Motor neuron (in vitro differentiated cells): ENCODE results near the gene IDH1. TPM values are rescaled to one million over a fixed set of nuclear protein-coding genes. Genes with fewer than 3 reads are reported as not detected.

Source experiments
- ATAC-seq, 8 experiments: fragments of 200-7000 bp; cut with Tn5 transposase; replicated peaks in 6 of 8; 2 replicates each; pipeline ENCODE4 v1.8.0; 2021; ENCODE audit warnings: mild to moderate bottlenecking in 8 of 8, moderate library complexity in 8 of 8
- H3K27ac ChIP-seq, 2 donors: fragments of 250-450 bp; sonication (Bioruptor Pico); 2 replicates each; pipeline ENCODE4 v1.9.0; 2021; ENCODE audit warnings: antibody characterized with exemption in 2 of 2, mild to moderate bottlenecking in 2 of 2, moderate library complexity in 1 of 2
- H3K4me1 ChIP-seq, 2 donors: fragments of 250-450 bp; sonication (Bioruptor Pico); replicated peaks in 1 of 2; 2 replicates each; pipeline ENCODE4 v1.6.1; 2021; ENCODE audit warnings: antibody characterized with exemption in 2 of 2, mild to moderate bottlenecking in 2 of 2, moderate library complexity in 1 of 2
- H3K4me3 ChIP-seq, 5 donors: fragments of 250-450 bp; sonication (Bioruptor Pico); 2 replicates each; pipeline ENCODE4 v1.9.0; 2021; ENCODE audit warnings: antibody characterized with exemption in 5 of 5, mild to moderate bottlenecking in 5 of 5, moderate library complexity in 4 of 5
- WGBS, 10 experiments: fragments of 450-650 bp; shearing (Covaris generic); methylation state at CpG; one replicate each; pipeline ENCODE4 v1.0.0; 2022; 5-methylcytosine and 5-hydroxymethylcytosine counted together
- in situ Hi-C, 9 experiments: fragments of 400-800 bp; cut with MboI; loops; one replicate each; pipeline ENCODE4 v1.15.0; 2021; ENCODE audit warnings: low sequenced_read_pairs in 9 of 9, low pct_unique_long_range_greater_than_20kb in 2 of 9; ENCODE audit not compliant: unreplicated experiment in 9 of 9
- total RNA-seq, 8 experiments: library from RNA; unstranded; fragments of 300-600 nt; gene quantifications; 2 replicates each; pipeline versions ENCODE4 v1.2.3 to v1.2.4, GENCODE V29; 2022

Gene IDH1
- total RNA-seq = 100 to 1,000 TPM in 7 of 8 experiments, 10 to 100 TPM in 1; 82.9 to 915 (median 210) TPM

- WGBS, 10 experiments = 0 to 4% (median 0%) methylated on average over 3 to 8 of the region's 48 CpGs; no CpG with 5 or more reads in 4 of the 10 experiments
These were observed at the start of gene IDH1 for GRCh38 chr2:208254871-208255556. IDH1 (minus strand) TSS chr2:208255071; CDS start chr2:208251551, 3,520 bp downstream.

DNA sequence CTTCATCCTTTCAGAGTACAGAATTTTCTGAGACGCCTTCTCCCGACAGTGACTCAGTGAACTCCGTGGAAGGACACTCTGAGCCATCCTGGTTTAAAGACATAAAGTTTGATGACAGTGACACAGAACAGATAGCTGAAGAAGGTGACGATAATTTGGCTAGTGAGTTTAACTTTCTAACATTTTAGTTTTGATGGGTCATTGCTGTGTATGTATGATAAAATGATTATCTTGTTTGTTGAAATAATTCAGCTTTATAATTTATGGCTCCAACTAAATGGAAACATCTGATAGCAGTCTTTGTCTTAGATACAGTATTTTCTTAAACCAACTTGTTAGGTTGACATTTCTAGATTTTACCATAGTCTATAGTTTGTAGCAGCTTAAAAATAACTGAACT is 49.3 kb upstream of the IDH1 start:
- WGBS, 10 experiments = 80 to 100% (median 90%) methylated on average over 2 to 4 of the region's 4 CpGs; no CpG with 5 or more reads in 2 of the 10 experiments
- Histone ChIP-seq H3K4me3 (no peak overlapping the region), H3K27ac (no peak overlapping the region), H3K4me1 (no peaks in the 10 kb centered on the region)
- in situ Hi-C loops = no loop called here
- no peak for ATAC-seq

More at GRCh38 chr2:208254871-208255556, at the start of gene IDH1:
- peak within 1 kb of the TSS; percentile 64 to 76 (median 72) for H3K4me3 ChIP-seq
- peak; percentile 66 to 84 (median 82) for ATAC-seq
- in situ Hi-C loops = loop anchor here in 3 of 9 experiments (25.0 kb wide), 1 partner anchor 143 kb away; the partner anchor contains the start of gene CRYGD (in 3 of the 3)
- H3K27ac ChIP-seq = peak within 1 kb of the TSS; percentile 76 to 84
- peaks cover 24 to 30% of the 10 kb centered on the region in 2 donors for H3K4me1 ChIP-seq

GRCh38 chr2:208300847-208301618 is 46.2 kb upstream of the IDH1 start:
- in situ Hi-C loops = no loop called here
- no peak for ATAC-seq
- WGBS, 10 experiments = 92 to 100% (median 96%) methylated on average over 1 to 5 of the region's 5 CpGs
- no peaks in the 10 kb centered on the region for H3K4me1 ChIP-seq
- no peak overlapping the region for H3K27ac ChIP-seq
- no peak overlapping the region for H3K4me3 ChIP-seq

DNA sequence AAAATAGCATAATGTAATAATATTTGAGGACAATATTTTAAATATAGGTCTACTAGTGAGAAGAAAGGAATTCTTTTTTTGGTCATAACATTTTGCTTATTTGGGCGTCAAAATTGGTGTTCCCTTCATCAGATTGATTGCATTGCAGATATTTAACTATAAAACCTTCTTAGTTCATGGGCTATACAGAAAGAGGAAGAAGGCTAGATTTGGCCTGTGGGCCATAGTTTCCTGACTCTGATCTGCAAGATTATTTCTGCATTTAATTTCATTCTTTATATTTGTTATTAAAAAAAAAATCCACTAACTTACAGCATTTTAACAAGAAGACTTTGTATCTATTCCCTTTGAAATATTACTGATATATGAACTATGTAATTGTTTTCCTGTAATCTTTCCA is 43.1 kb upstream of the IDH1 start:
- ATAC-seq = no peak
- no peak overlapping the region for H3K4me3 ChIP-seq

GRCh38 chr2:208296610-208297009 is 41.7 kb upstream of the IDH1 start:
- no peak overlapping the region for H3K27ac ChIP-seq
- no peaks in the 10 kb centered on the region for H3K4me1 ChIP-seq
- ATAC-seq = no peak
- no peak overlapping the region for H3K4me3 ChIP-seq
- in situ Hi-C loops = no loop called here
- 85 to 100% (median 100%) methylated on average over 1 to 2 of the region's 2 CpGs; no CpG with 5 or more reads in 1 of the 10 experiments for WGBS, 10 experiments

More for the DNA sequence above, 43.1 kb upstream of the IDH1 start:
- 89 to 100% (median 100%) methylated on average over 1 of the region's 1 CpG; no CpG with 5 or more reads in 1 of the 10 experiments for WGBS, 10 experiments
- H3K27ac ChIP-seq = no peak overlapping the region
- in situ Hi-C loops = no loop called here
- H3K4me1 ChIP-seq = no peaks in the 10 kb centered on the region

DNA sequence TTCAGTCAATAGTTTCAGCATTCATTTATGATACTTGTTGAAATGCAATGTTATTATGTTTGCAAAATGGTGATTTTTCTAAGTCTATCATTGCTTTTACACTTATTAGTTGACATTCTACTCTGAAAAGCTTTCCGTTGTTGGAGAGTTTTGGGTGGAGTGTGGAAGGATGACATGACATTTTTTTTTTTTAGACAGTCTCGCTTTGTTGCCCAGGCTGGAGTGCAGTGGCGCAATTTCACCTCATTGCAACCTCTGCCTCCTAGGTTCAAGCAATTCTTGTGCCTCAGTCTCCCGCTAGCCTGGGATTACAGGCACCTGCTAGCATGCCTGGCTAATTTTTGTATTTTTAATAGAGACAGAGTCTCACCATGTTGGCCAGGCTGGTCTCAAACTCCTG is 41.0 kb upstream of the IDH1 start:
- Histone ChIP-seq H3K4me3 (no peak overlapping the region), H3K4me1 (no peaks in the 10 kb centered on the region), H3K27ac (no peak overlapping the region)
- ATAC-seq = no peak
- in situ Hi-C loops = no loop called here
- 87 to 100% (median 100%) methylated on average over 1 to 4 of the region's 4 CpGs; no CpG with 5 or more reads in 1 of the 10 experiments for WGBS, 10 experiments

- ATAC-seq = no peak
- no peak overlapping the region for H3K4me3 ChIP-seq
- in situ Hi-C loops = no loop called here
- no peak overlapping the region for H3K27ac ChIP-seq
- 86 to 100% (median 95%) methylated on average over 3 to 4 of the region's 4 CpGs; no CpG with 5 or more reads in 4 of the 10 experiments for WGBS, 10 experiments
- H3K4me1 ChIP-seq = no peaks in the 10 kb centered on the region
These were observed 39.7 kb upstream of the IDH1 start for GRCh38 chr2:208294482-208295024.

- Histone ChIP-seq H3K4me3 (no peak overlapping the region), H3K4me1 (no peaks in the 10 kb centered on the region), H3K27ac (no peak overlapping the region)
- in situ Hi-C loops = no loop called here
- no peak for ATAC-seq
- WGBS, 10 experiments = 88 to 100% (median 95%) methylated on average over 1 to 4 of the region's 4 CpGs; no CpG with 5 or more reads in 1 of the 10 experiments
These were observed 31.0 kb upstream of the IDH1 start for GRCh38 chr2:208285853-208286252.

DNA sequence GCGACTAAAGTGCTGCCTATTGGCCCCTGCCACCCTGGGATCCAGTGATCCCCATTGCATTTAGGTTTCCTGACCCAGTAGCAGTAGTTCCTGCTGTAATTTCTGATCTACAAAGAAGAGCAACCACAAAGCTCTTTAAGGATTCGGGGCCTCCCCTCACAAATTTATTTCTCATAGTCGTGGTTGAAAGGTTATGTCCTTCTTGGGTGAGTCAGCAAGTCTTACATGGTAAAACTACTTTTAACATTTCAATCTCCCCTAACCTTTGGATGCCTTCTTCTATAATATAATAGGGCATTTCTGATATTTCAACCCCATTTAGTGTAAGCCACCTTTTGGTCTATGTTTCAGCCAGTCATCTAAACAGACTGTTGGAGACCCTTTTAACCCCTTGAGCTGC is 26.1 kb upstream of the IDH1 start:
- no peaks in the 10 kb centered on the region for H3K4me1 ChIP-seq
- no peak overlapping the region for H3K27ac ChIP-seq
- H3K4me3 ChIP-seq = no peak overlapping the region
- ATAC-seq = no peak
- in situ Hi-C loops = no loop called here
- WGBS, 10 experiments = 59 to 100% (median 92%) methylated on average over 1 to 3 of the region's 3 CpGs; no CpG with 5 or more reads in 1 of the 10 experiments

DNA sequence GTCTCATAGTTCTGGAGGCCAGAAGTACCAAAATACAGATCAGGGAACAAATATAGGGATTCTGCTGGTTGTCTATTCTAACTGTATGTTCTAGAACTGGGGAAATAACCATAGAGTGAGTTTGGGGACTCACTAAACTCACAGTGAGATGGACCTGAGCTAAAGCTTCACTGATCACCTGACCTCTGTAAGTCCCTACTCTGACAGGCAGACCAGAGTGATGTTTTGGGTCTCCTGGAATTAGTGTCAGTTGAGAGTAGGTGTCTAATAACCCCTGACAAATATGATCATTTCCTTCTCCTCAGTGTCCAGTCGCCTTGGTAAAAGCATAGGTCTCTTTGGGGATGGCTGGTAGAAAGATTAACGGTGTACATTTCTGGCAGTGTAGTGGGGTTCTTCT is 25.4 kb upstream of the IDH1 start:
- in situ Hi-C loops = no loop called here
- WGBS, 10 experiments = 76 to 100% (median 100%) methylated on average over 1 to 2 of the region's 2 CpGs; no CpG with 5 or more reads in 3 of the 10 experiments
- no peak overlapping the region for H3K27ac ChIP-seq

GRCh38 chr2:208279236-208279635 is 24.4 kb upstream of the IDH1 start:
- ATAC-seq = no peak
- no peak overlapping the region for H3K4me3 ChIP-seq
- in situ Hi-C loops = no loop called here
- WGBS, 10 experiments = 82 to 100% (median 94%) methylated on average over 1 to 2 of the region's 2 CpGs
- H3K4me1 ChIP-seq = no peaks in the 10 kb centered on the region
- no peak overlapping the region for H3K27ac ChIP-seq

More for the DNA sequence above, 25.4 kb upstream of the IDH1 start:
- H3K4me1 ChIP-seq = no peaks in the 10 kb centered on the region
- ATAC-seq = no peak
- H3K4me3 ChIP-seq = no peak overlapping the region

DNA sequence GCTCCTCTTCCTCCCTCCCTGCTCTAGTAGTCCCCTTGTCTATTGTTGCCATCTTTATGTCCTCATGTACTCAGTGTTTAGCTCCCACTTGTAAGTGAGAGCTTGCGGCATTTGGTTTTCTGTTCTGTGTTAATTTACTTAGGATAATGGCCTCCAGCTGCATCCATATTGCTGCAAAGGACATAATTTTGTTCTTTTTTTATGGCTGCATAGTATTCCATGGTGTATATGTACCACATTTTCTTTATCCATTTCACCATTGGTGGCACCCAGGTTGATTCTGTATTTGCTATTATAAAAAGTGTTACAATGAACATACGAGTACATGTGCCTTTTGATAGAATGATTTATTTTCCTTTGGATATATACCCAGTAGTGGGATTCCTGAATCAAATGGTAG is 23.7 kb upstream of the IDH1 start:
- ATAC-seq = no peak
- WGBS, 10 experiments = 83 to 100% (median 100%) methylated on average over 1 to 2 of the region's 2 CpGs; no CpG with 5 or more reads in 1 of the 10 experiments
- in situ Hi-C loops = no loop called here
- Histone ChIP-seq H3K27ac (no peak overlapping the region), H3K4me1 (no peaks in the 10 kb centered on the region), H3K4me3 (no peak overlapping the region)

- Histone ChIP-seq H3K4me1 (no peaks in the 10 kb centered on the region), H3K4me3 (no peak overlapping the region), H3K27ac (no peak overlapping the region)
- in situ Hi-C loops = loop anchor here in 3 of 9 experiments (25.0 kb wide), 1 partner anchor 162 kb away; the partner anchor contains the start of gene CRYGD (in 3 of the 3)
- ATAC-seq = peak in 1 of 8 experiments; percentile 16
These were observed 19.9 kb upstream of the IDH1 start for GRCh38 chr2:208274748-208275147.
